Liver (tissue), 9 donors: ENCODE results near the gene AHSA1. TPM values are rescaled to one million over a fixed set of nuclear protein-coding genes. Genes with fewer than 3 reads are reported as not detected.

ENCODE experiments used
- DNase-seq: peaks from one replicate; pipeline ENCODE4 v3.0.0-alpha.2; 2017; ENCODE audit warnings: low spot score
- H3K27ac ChIP-seq, 2 donors: one replicate each; pipeline ENCODE4 v1.7.0; 2013; ENCODE audit warnings: inconsistent platforms in 2 of 2, low read length in 2 of 2, control low read depth in 1 of 2, low read depth in 1 of 2, mild to moderate bottlenecking in 1 of 2
- H3K27me3 ChIP-seq, 4 donors: one replicate each; pipeline versions ENCODE4 v1.6.1 to v1.7.0; 2013; ENCODE audit warnings: low read length in 3 of 4, inconsistent platforms in 1 of 4, mild to moderate bottlenecking in 1 of 4, moderate library complexity in 1 of 4; ENCODE audit not compliant: control insufficient read depth in 4 of 4, insufficient read depth in 4 of 4
- H3K36me3 ChIP-seq, 4 donors: one replicate each; pipeline versions ENCODE4 v1.6.1 to v1.7.0; 2013; ENCODE audit warnings: low read length in 3 of 4, mild to moderate bottlenecking in 3 of 4, low read depth in 1 of 4, moderate library complexity in 1 of 4; ENCODE audit not compliant: control insufficient read depth in 4 of 4, insufficient read depth in 3 of 4
- H3K4me1 ChIP-seq, 4 donors: one replicate each; pipeline versions ENCODE4 v1.6.1 to v1.7.0; 2013; ENCODE audit warnings: low read length in 3 of 4, mild to moderate bottlenecking in 3 of 4, moderate library complexity in 1 of 4; ENCODE audit not compliant: control insufficient read depth in 4 of 4, insufficient read depth in 4 of 4
- H3K4me3 ChIP-seq, 3 donors: one replicate each; pipeline versions ENCODE4 v1.6.1 to v1.7.0; 2013; ENCODE audit warnings: low read length in 3 of 3, control low read depth in 1 of 3, low read depth in 1 of 3, mild to moderate bottlenecking in 1 of 3
- H3K9ac ChIP-seq, 2 donors: one replicate each; pipeline ENCODE4 v1.7.0; 2013; ENCODE audit warnings: low read length in 2 of 2, mild to moderate bottlenecking in 2 of 2, moderate library complexity in 2 of 2, control low read depth in 1 of 2, low read depth in 1 of 2
- H3K9me3 ChIP-seq, 4 donors: one replicate each; pipeline versions ENCODE4 v1.6.1 to v1.7.0; 2013; ENCODE audit warnings: low read length in 3 of 4; ENCODE audit not compliant: control insufficient read depth in 4 of 4
- ATF3 ChIP-seq: IDR thresholded peaks from 2 replicates; pipeline ENCODE4 v1.6.1; 2016; ENCODE audit warnings: antibody characterized with exemption
- EGR1 ChIP-seq, 2 donors: IDR thresholded peaks; 2 replicates each; pipeline ENCODE4 v1.6.1; 2016 to 2018; ENCODE audit warnings: antibody characterized with exemption in 2 of 2, low read depth in 2 of 2
- FOXA1 ChIP-seq: IDR thresholded peaks from 2 replicates; pipeline ENCODE4 v1.6.1; 2016; ENCODE audit warnings: antibody characterized with exemption
- FOXA2 ChIP-seq: IDR thresholded peaks from 2 replicates; pipeline ENCODE4 v1.6.1; 2016; ENCODE audit warnings: antibody characterized with exemption
- GABPA ChIP-seq, 2 donors: IDR thresholded peaks in 1 of 2; conservative IDR thresholded peaks in 1 of 2; 2 replicates each; pipeline ENCODE4 v1.6.1; 2016; ENCODE audit warnings: antibody characterized with exemption in 2 of 2, mild to moderate bottlenecking in 1 of 2, moderate library complexity in 1 of 2
- HNF4A ChIP-seq, 2 donors: conservative IDR thresholded peaks; 2 replicates each; pipeline ENCODE4 v1.6.1; 2016; ENCODE audit warnings: antibody characterized with exemption in 2 of 2, mild to moderate bottlenecking in 2 of 2
- HNF4G ChIP-seq: IDR thresholded peaks from 2 replicates; pipeline ENCODE4 v1.6.1; 2016; ENCODE audit warnings: antibody characterized with exemption
- JUND ChIP-seq, 2 donors: IDR thresholded peaks; 2 replicates each; pipeline ENCODE4 v1.6.1; 2016; ENCODE audit warnings: antibody characterized with exemption in 2 of 2
- MAX ChIP-seq: IDR thresholded peaks from 2 replicates; pipeline ENCODE4 v1.6.1; 2016; ENCODE audit warnings: antibody characterized with exemption
- NR2F2 ChIP-seq: IDR thresholded peaks from 2 replicates; pipeline ENCODE4 v1.6.1; 2016; ENCODE audit warnings: antibody characterized with exemption
- REST ChIP-seq: IDR thresholded peaks from 2 replicates; pipeline ENCODE4 v1.6.1; 2016; ENCODE audit warnings: antibody characterized with exemption, mild to moderate bottlenecking
- TAF1 ChIP-seq: conservative IDR thresholded peaks from 2 replicates; pipeline ENCODE4 v1.6.1; 2016; ENCODE audit warnings: antibody characterized with exemption, mild to moderate bottlenecking
- YY1 ChIP-seq: IDR thresholded peaks from 2 replicates; pipeline ENCODE4 v1.6.1; 2016; ENCODE audit warnings: antibody characterized with exemption, mild to moderate bottlenecking
- ZBTB33 ChIP-seq: IDR thresholded peaks from 2 replicates; pipeline ENCODE4 v1.6.1; 2016; ENCODE audit warnings: antibody characterized with exemption
- WGBS: extraction: QIAGEN DNeasy Blood & Tissue Kit; methylation state at CpG from one replicate; pipeline ENCODE4 v1.1.7; 2013; 5-methylcytosine and 5-hydroxymethylcytosine counted together
- polyA plus RNA-seq, 2 donors: library from polyadenylated mRNA; stranded (reverse) in 1 of 2; unstranded in 1 of 2; fragments of 200-250 nt in 1 of 2; fragments of >200 nt in 1 of 2; fragmentation: Nextera tagmentation in 1 of 2; extraction: Ambion mirVana in 1 of 2; gene quantifications; one replicate each; pipeline versions ENCODE4 v1.2.1 to v1.2.3, GENCODE V29; 2013 to 2015
- total RNA-seq, 2 donors: library from RNA; depleted of rRNA; stranded (reverse); fragments of >200 nt; gene quantifications; one replicate each; pipeline ENCODE4 v1.2.3, GENCODE V29; 2014
- donor health status: healthy.
- donor health status: healthy.
- donor health status: healthy.
- donor health status: healthy.
- donor health status: healthy.

Gene AHSA1
- total and polyA plus RNA-seq, 4 donors, result 45.8 to 80.7 (median 50.9) TPM

GRCh38 chr14:77509366-77509765, 51.5 kb downstream of the AHSA1 start:
- TF ChIP-seq GABPA (IDR thresholded peaks at IDR 0.05 in 1 of 2, conservative IDR thresholded peaks at IDR 0.05 in 1 of 2), result no peak
- H3K4me3 ChIP-seq, result no peak overlapping the region
- WGBS, result 97% methylated on average over 4 of the region's 4 CpGs
- no peaks in the 10 kb centered on the region for H3K9me3 ChIP-seq
- no peaks in the 10 kb centered on the region for H3K27me3 ChIP-seq
- no peak overlapping the region for H3K9ac ChIP-seq
- no peaks in the 10 kb centered on the region for H3K4me1 ChIP-seq
- no peak overlapping the region for H3K27ac ChIP-seq
- no peak for DNase-seq
- peaks cover 0 to 17% (median 14%) of the 10 kb centered on the region in 4 donors for H3K36me3 ChIP-seq

GRCh38 chr14:77511486-77512162, 53.7 kb downstream of the AHSA1 start:
- no peaks in the 10 kb centered on the region for H3K9me3 ChIP-seq
- no peak for TF ChIP-seq HNF4A (conservative IDR thresholded peaks at IDR 0.05)
- TF ChIP-seq EGR1 (IDR thresholded peaks at IDR 0.05; ENCODE audit: low read depth in 2 of 2), result no peak
- no peak for TF ChIP-seq HNF4G
- no peaks in the 10 kb centered on the region for H3K4me1 ChIP-seq
- WGBS, result 94% methylated on average over 8 of the region's 8 CpGs
- no peak overlapping the region for H3K27ac ChIP-seq
- H3K4me3 ChIP-seq, result no peak overlapping the region
- DNase-seq, result no peak
- no peaks in the 10 kb centered on the region for H3K27me3 ChIP-seq
- peaks cover 0 to 25% (median 13%) of the 10 kb centered on the region in 4 donors for H3K36me3 ChIP-seq
- no peak overlapping the region for H3K9ac ChIP-seq

- Histone ChIP-seq H3K27me3 (no peaks in the 10 kb centered on the region), H3K9ac (no peak overlapping the region), H3K9me3 (no peaks in the 10 kb centered on the region), H3K4me1 (no peaks in the 10 kb centered on the region), H3K36me3 (peaks cover 3 to 38% (median 23%) of the 10 kb centered on the region in 4 donors), H3K4me3 (no peak overlapping the region), H3K27ac (no peak overlapping the region)
- DNase-seq, result no peak
- TF ChIP-seq REST, result no peak
- TF ChIP-seq JUND (IDR thresholded peaks at IDR 0.05), result no peak
- TF ChIP-seq TAF1, result no peak
- no peak for TF ChIP-seq ZBTB33
- TF ChIP-seq HNF4A (conservative IDR thresholded peaks at IDR 0.05), result no peak
- TF ChIP-seq YY1, result no peak
- no peak for TF ChIP-seq ATF3
- no peak for TF ChIP-seq MAX
- no peak for TF ChIP-seq FOXA2
- TF ChIP-seq FOXA1, result no peak
- no peak for TF ChIP-seq NR2F2
These were observed 58.2 kb downstream of the AHSA1 start for GRCh38 chr14:77516126-77516525.
